Lung (tissue), 12 donors: ENCODE measurements around the gene DIDO1. TPM values are rescaled to one million over a fixed set of nuclear protein-coding genes. Genes with fewer than 3 reads are reported as not detected.

ENCODE experiments used
- ATAC-seq: fragments of 200-7000 bp; cut with Tn5 transposase; one replicate; pipeline ENCODE4 v1.9.1; 2020; ENCODE audit warnings: moderate number of reproducible peaks; ENCODE audit not compliant: insufficient read depth, low FRiP score
- DNase-seq, 3 donors: peaks; one replicate each; pipeline ENCODE4 v3.0.0-alpha.2; 2013 to 2017
- H3K27ac ChIP-seq, 2 donors: one replicate each; pipeline ENCODE4 v1.5.1; 2013; ENCODE audit warnings: mild to moderate bottlenecking in 2 of 2, moderate library complexity in 2 of 2, control low read depth in 1 of 2, inconsistent platforms in 1 of 2, low read depth in 1 of 2, low read length in 1 of 2
- H3K27me3 ChIP-seq, 3 donors: one replicate each; pipeline ENCODE4 v1.5.1; 2013; ENCODE audit warnings: low read length in 2 of 3; ENCODE audit not compliant: control insufficient read depth in 3 of 3, insufficient read depth in 3 of 3
- H3K36me3 ChIP-seq, 4 donors: one replicate each; pipeline ENCODE4 v1.5.1; 2013; ENCODE audit warnings: low read length in 4 of 4, mild to moderate bottlenecking in 1 of 4, moderate library complexity in 1 of 4; ENCODE audit not compliant: control insufficient read depth in 4 of 4, insufficient read depth in 4 of 4
- H3K4me1 ChIP-seq, 5 donors: one replicate each; pipeline ENCODE4 v1.5.1; 2013; ENCODE audit warnings: low read length in 5 of 5, mild to moderate bottlenecking in 2 of 5, moderate library complexity in 1 of 5; ENCODE audit not compliant: control insufficient read depth in 5 of 5, insufficient read depth in 5 of 5
- H3K4me3 ChIP-seq: one replicate; pipeline ENCODE4 v1.5.1; 2013; ENCODE audit warnings: mild to moderate bottlenecking, control low read depth, moderate library complexity
- H3K9ac ChIP-seq, 2 donors: one replicate each; pipeline ENCODE4 v1.5.1; 2013; ENCODE audit warnings: low read length in 2 of 2, control low read depth in 1 of 2; ENCODE audit not compliant: insufficient read depth in 1 of 2
- H3K9me3 ChIP-seq, 4 donors: one replicate each; pipeline ENCODE4 v1.5.1; 2013; ENCODE audit warnings: low read length in 3 of 4, mild to moderate bottlenecking in 1 of 4, moderate library complexity in 1 of 4; ENCODE audit not compliant: control insufficient read depth in 4 of 4, insufficient read depth in 3 of 4
- WGBS, 2 donors: extraction: QIAGEN DNeasy Blood & Tissue Kit; methylation state at CpG; one replicate each; pipeline ENCODE4 v1.1.7; 2013; 5-methylcytosine and 5-hydroxymethylcytosine counted together
- polyA plus RNA-seq, 2 donors: library from polyadenylated mRNA; stranded (reverse); fragments of 200-250 nt; gene quantifications; one replicate each; pipeline ENCODE4 v1.2.1, GENCODE V29; 2013
- total RNA-seq, 2 donors: library from RNA; depleted of rRNA in 1 of 2; stranded (reverse); fragments of >200 nt in 1 of 2; gene quantifications; one replicate each; pipeline ENCODE4 v1.2.1, GENCODE V29; 2014 to 2021
- TF ChIP-seq, protein P1 (sequence below): IDR thresholded peaks from 2 replicates; pipeline ENCODE4 v1.5.1; 2012; ENCODE audit warnings: mild to moderate bottlenecking; ENCODE audit errors: control extremely low read depth, extremely low read depth
- donor health status: control.
- donor health status: control.
- donor health status: Bipolar disorder and iron deficiency.
- donor health status: healthy.
- donor health status: DM: yes; HTN: yes; CAD: no.

The DIDO1 gene
- total and polyA plus RNA-seq, 4 donors = 19.6 to 71.2 (median 35.8) TPM

GRCh38 chr20:62881662-62882395 is 44.5 kb downstream of the DIDO1 start:
- peaks cover 0 to 27% (median 4%) of the 10 kb centered on the region in 4 donors for H3K36me3 ChIP-seq
- no peak for DNase-seq
- H3K9ac ChIP-seq = no peak overlapping the region
- H3K4me1 ChIP-seq = peaks cover 0 to 16% (median 5%) of the 10 kb centered on the region in 5 donors
- H3K27ac ChIP-seq = no peak overlapping the region
- 93 to 95% methylated on average over 46 of the region's 46 CpGs for WGBS, 2 donors
- no peaks in the 10 kb centered on the region for H3K9me3 ChIP-seq
- peaks cover 0 to 13% (median 0%) of the 10 kb centered on the region in 3 donors for H3K27me3 ChIP-seq
- H3K4me3 ChIP-seq = no peak overlapping the region
- TF ChIP-seq, protein P1, sequence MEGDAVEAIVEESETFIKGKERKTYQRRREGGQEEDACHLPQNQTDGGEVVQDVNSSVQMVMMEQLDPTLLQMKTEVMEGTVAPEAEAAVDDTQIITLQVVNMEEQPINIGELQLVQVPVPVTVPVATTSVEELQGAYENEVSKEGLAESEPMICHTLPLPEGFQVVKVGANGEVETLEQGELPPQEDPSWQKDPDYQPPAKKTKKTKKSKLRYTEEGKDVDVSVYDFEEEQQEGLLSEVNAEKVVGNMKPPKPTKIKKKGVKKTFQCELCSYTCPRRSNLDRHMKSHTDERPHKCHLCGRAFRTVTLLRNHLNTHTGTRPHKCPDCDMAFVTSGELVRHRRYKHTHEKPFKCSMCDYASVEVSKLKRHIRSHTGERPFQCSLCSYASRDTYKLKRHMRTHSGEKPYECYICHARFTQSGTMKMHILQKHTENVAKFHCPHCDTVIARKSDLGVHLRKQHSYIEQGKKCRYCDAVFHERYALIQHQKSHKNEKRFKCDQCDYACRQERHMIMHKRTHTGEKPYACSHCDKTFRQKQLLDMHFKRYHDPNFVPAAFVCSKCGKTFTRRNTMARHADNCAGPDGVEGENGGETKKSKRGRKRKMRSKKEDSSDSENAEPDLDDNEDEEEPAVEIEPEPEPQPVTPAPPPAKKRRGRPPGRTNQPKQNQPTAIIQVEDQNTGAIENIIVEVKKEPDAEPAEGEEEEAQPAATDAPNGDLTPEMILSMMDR = no peak
- no peak for ATAC-seq

GRCh38 chr20:62880935-62881661 is 45.2 kb downstream of the DIDO1 start:
- Histone ChIP-seq H3K27ac (no peak overlapping the region), H3K9ac (no peak overlapping the region), H3K36me3 (peaks cover 0 to 23% (median 4%) of the 10 kb centered on the region in 4 donors), H3K4me3 (no peak overlapping the region), H3K4me1 (peaks cover 0 to 23% (median 7%) of the 10 kb centered on the region in 5 donors), H3K9me3 (no peaks in the 10 kb centered on the region), H3K27me3 (peaks cover 0 to 13% (median 0%) of the 10 kb centered on the region in 3 donors)
- DNase-seq (no peak), ATAC-seq (no peak)
- TF ChIP-seq, protein P1 = no peak
- 92 to 93% methylated on average over 44 to 45 of the region's 45 CpGs for WGBS, 2 donors

GRCh38 chr20:62880147-62880934 is 46.0 kb downstream of the DIDO1 start:
- TF ChIP-seq, protein P1 = no peak
- 95 to 96% methylated on average over 37 of the region's 37 CpGs for WGBS, 2 donors
- Histone ChIP-seq H3K9ac (no peak overlapping the region), H3K4me1 (peaks cover 0 to 30% (median 12%) of the 10 kb centered on the region in 5 donors), H3K4me3 (no peak overlapping the region), H3K27me3 (peaks cover 0 to 13% (median 0%) of the 10 kb centered on the region in 3 donors), H3K27ac (no peak overlapping the region), H3K9me3 (no peaks in the 10 kb centered on the region), H3K36me3 (peaks cover 0 to 20% (median 1%) of the 10 kb centered on the region in 4 donors)
- ATAC-seq = no peak
- DNase-seq = no peak
